H9 (cell line): Measurements from ENCODE around the gene JAML. TPM values are rescaled to one million over a fixed set of nuclear protein-coding genes. Genes with fewer than 3 reads are reported as not detected.

Experiments
- DNase-seq: peaks from one replicate; pipeline ENCODE4 v3.0.0-alpha.2; 2017
- H2AFZ ChIP-seq: one replicate; pipeline ENCODE4 v1.6.1; 2013; ENCODE audit warnings: mild to moderate bottlenecking, low read length, control low read depth, moderate library complexity
- H2AK5ac ChIP-seq: 2 replicates; pipeline ENCODE4 v1.6.1; 2013; ENCODE audit warnings: low read length, control low read depth, mixed read lengths; ENCODE audit not compliant: insufficient read length
- H2BK120ac ChIP-seq: one replicate; pipeline ENCODE4 v1.6.1; 2013; ENCODE audit warnings: low read depth, mild to moderate bottlenecking, low read length, control low read depth, inconsistent platforms; ENCODE audit not compliant: poor library complexity, severe bottlenecking
- H2BK12ac ChIP-seq: 2 replicates; pipeline ENCODE4 v1.6.1; 2013; ENCODE audit warnings: low read length, control low read depth, mixed read lengths, low read depth; ENCODE audit not compliant: insufficient read length
- H2BK15ac ChIP-seq: 2 replicates; pipeline ENCODE4 v1.6.1; 2013; ENCODE audit warnings: low read depth, low read length, control low read depth
- H2BK20ac ChIP-seq: one replicate; pipeline ENCODE4 v1.6.1; 2013; ENCODE audit warnings: low read depth, mild to moderate bottlenecking, low read length, control low read depth, inconsistent platforms; ENCODE audit not compliant: poor library complexity, severe bottlenecking
- H2BK5ac ChIP-seq: 2 replicates; pipeline ENCODE4 v1.6.1; 2013; ENCODE audit warnings: low read length, control low read depth, mixed read lengths; ENCODE audit not compliant: insufficient read length
- H3K14ac ChIP-seq: 2 replicates; pipeline ENCODE4 v1.6.1; 2013; ENCODE audit warnings: low read length, control low read depth; ENCODE audit not compliant: insufficient read depth
- H3K18ac ChIP-seq: 2 replicates; pipeline ENCODE4 v1.6.1; 2013; ENCODE audit warnings: low read depth, mild to moderate bottlenecking, mixed read lengths, low read length, control low read depth; ENCODE audit not compliant: insufficient read length
- H3K23ac ChIP-seq: 2 replicates; pipeline ENCODE4 v1.6.1; 2013; ENCODE audit warnings: low read length, control low read depth, mixed read lengths, low read depth; ENCODE audit not compliant: insufficient read length
- H3K23me2 ChIP-seq: 2 replicates; pipeline ENCODE4 v1.6.1; 2013; ENCODE audit warnings: low read depth, mild to moderate bottlenecking, mixed read lengths, low read length, control low read depth; ENCODE audit not compliant: insufficient read length, poor library complexity, severe bottlenecking
- H3K27ac ChIP-seq: 2 replicates; pipeline ENCODE4 v1.5.1; 2013; ENCODE audit warnings: low read length, control low read depth, mixed read lengths, low read depth; ENCODE audit not compliant: insufficient read length
- H3K27me3 ChIP-seq: 2 replicates; pipeline ENCODE4 v1.6.1; 2013; ENCODE audit warnings: low read length, control low read depth, inconsistent platforms; ENCODE audit not compliant: insufficient read depth
- H3K4ac ChIP-seq: 2 replicates; pipeline ENCODE4 v1.6.1; 2013; ENCODE audit warnings: low read depth, mild to moderate bottlenecking, control low read depth, inconsistent platforms, low read length, moderate library complexity
- H3K4me1 ChIP-seq: 2 replicates; pipeline ENCODE4 v1.6.1; 2013; ENCODE audit warnings: low read length, control low read depth, inconsistent platforms; ENCODE audit not compliant: insufficient read depth
- H3K4me2 ChIP-seq: 2 replicates; pipeline ENCODE4 v1.6.1; 2013; ENCODE audit warnings: low read length, control low read depth, mixed read lengths; ENCODE audit not compliant: insufficient read length, insufficient read depth
- H3K56ac ChIP-seq: 2 replicates; pipeline ENCODE4 v1.6.1; 2013; ENCODE audit warnings: low read depth, mild to moderate bottlenecking, mixed read lengths, low read length, control low read depth; ENCODE audit not compliant: insufficient read length
- H3K79me1 ChIP-seq: 2 replicates; pipeline ENCODE4 v1.6.1; 2013; ENCODE audit warnings: low read depth, mild to moderate bottlenecking, moderate library complexity, low read length, control low read depth, inconsistent platforms; ENCODE audit not compliant: insufficient read depth, poor library complexity, severe bottlenecking
- H3K79me2 ChIP-seq: 2 replicates; pipeline ENCODE4 v1.6.1; 2013; ENCODE audit warnings: low read length, control low read depth, inconsistent platforms; ENCODE audit not compliant: insufficient read depth
- H3K9ac ChIP-seq: 2 replicates; pipeline ENCODE4 v1.6.1; 2013; ENCODE audit warnings: low read length, control low read depth, mixed read lengths; ENCODE audit not compliant: insufficient read length; ENCODE audit errors: extremely low read depth
- H3K9me3 ChIP-seq: one replicate; pipeline ENCODE4 v1.6.1; 2013; ENCODE audit warnings: low read depth, low read length, inconsistent platforms; ENCODE audit not compliant: control insufficient read depth
- H3T11ph ChIP-seq: one replicate; pipeline ENCODE4 v1.6.1; 2013; ENCODE audit warnings: mild to moderate bottlenecking, low read length, control low read depth, inconsistent platforms
- H4K20me1 ChIP-seq: one replicate; pipeline ENCODE4 v1.6.1; 2013; ENCODE audit not compliant: control insufficient read depth, insufficient read length, insufficient read depth
- H4K5ac ChIP-seq: 2 replicates; pipeline ENCODE4 v1.6.1; 2013; ENCODE audit warnings: low read depth, mild to moderate bottlenecking, mixed read lengths, low read length, control low read depth; ENCODE audit not compliant: insufficient read length
- H4K8ac ChIP-seq: replicated peaks from 2 replicates; pipeline ENCODE4 v1.6.1; 2013; ENCODE audit warnings: low read length, control low read depth, mixed read lengths, low read depth; ENCODE audit not compliant: insufficient read length
- H4K91ac ChIP-seq: 2 replicates; pipeline ENCODE4 v1.6.1; 2013; ENCODE audit warnings: low read depth, mild to moderate bottlenecking, moderate library complexity, mixed read lengths, low read length, control low read depth; ENCODE audit not compliant: insufficient read length
- H3K27ac Mint-ChIP-seq, 3 experiments: 2 replicates in 2 of 3; 3 replicates in 1 of 3; pipeline ENCODE4 v1.8.0; 2020 to 2021; ENCODE audit warnings: mixed read lengths in 3 of 3, mild to moderate bottlenecking in 1 of 3, moderate library complexity in 1 of 3
- H3K27me3 Mint-ChIP-seq: 2 replicates; pipeline ENCODE4 v1.8.0; 2021; ENCODE audit warnings: low read depth, mild to moderate bottlenecking, moderate library complexity, mixed read lengths
- H3K36me3 Mint-ChIP-seq, 3 experiments: 2 replicates in 2 of 3; 3 replicates in 1 of 3; pipeline ENCODE4 v1.8.0; 2020 to 2021; ENCODE audit warnings: low read depth in 3 of 3, mixed read lengths in 3 of 3; ENCODE audit not compliant: insufficient read depth in 1 of 3
- H3K4me1 Mint-ChIP-seq, 2 experiments: 2 replicates each; pipeline ENCODE4 v1.8.0; 2020; ENCODE audit warnings: mixed read lengths in 2 of 2
- H3K4me3 Mint-ChIP-seq, 2 experiments: 2 replicates in 1 of 2; 3 replicates in 1 of 2; pipeline ENCODE4 v1.8.0; 2020 to 2021; ENCODE audit warnings: mild to moderate bottlenecking in 2 of 2, mixed read lengths in 2 of 2, moderate library complexity in 1 of 2
- H3K9me3 Mint-ChIP-seq, 2 experiments: 2 replicates in 1 of 2; 3 replicates in 1 of 2; pipeline ENCODE4 v1.8.0; 2020; ENCODE audit warnings: mild to moderate bottlenecking in 2 of 2, mixed read lengths in 2 of 2, moderate library complexity in 1 of 2
- CTCF ChIP-seq: fragments of 200-600 bp; sonication (generic); conservative IDR thresholded peaks from 3 replicates; pipeline ENCODE4 v1.8.0; 2021; ENCODE audit warnings: antibody characterized with exemption, mild to moderate bottlenecking
- WGBS: extraction: QIAGEN DNeasy Blood & Tissue Kit; methylation state at CpG from one replicate; pipeline ENCODE4 v1.1.7; 2013; ENCODE audit warnings: missing lambda C conversion rate, low lambda C conversion rate, mixed read lengths; ENCODE audit not compliant: insufficient read length; ENCODE audit errors: extremely low coverage; 5-methylcytosine and 5-hydroxymethylcytosine counted together
- total RNA-seq: library from RNA; stranded (reverse); gene quantifications from 2 replicates; pipeline ENCODE4 v1.2.1, GENCODE V29; 2021

The JAML gene
- total RNA-seq, 1 experiment from 2014 or later = 0.48 TPM

GRCh38 chr11:118175993-118176777, 48.6 kb downstream of the JAML start, which contains the start of gene SCN2B:
TSS of gene SCN2B (minus strand) at chr11:118176639. CDS start at chr11:118176431, 208 bp downstream.
- Histone ChIP-seq H3K14ac (peak within 1 kb of the TSS; percentile 19; the same call in 1 of the 2 replicates), H3K23ac (no peak within 1 kb of the TSS), H2BK20ac (no peak within 1 kb of the TSS), H3K27me3 (peaks cover 19% of the 10 kb centered on the region; the same call in 1 of the 2 replicates), H2AK5ac (no peak within 1 kb of the TSS), H4K5ac (no peak within 1 kb of the TSS), H2BK5ac (no peak within 1 kb of the TSS), H2BK120ac (no peak within 1 kb of the TSS), H2BK15ac (no peak within 1 kb of the TSS), H4K20me1 (no peaks in the 10 kb centered on the region), H3K23me2 (peaks cover 13% of the 10 kb centered on the region), H4K8ac (no peak within 1 kb of the TSS), H4K91ac (no peak within 1 kb of the TSS), H3K4me2 (peak within 1 kb of the TSS; percentile 90), H2AFZ (peak within 1 kb of the TSS; percentile 86), H3K27ac (no peak within 1 kb of the TSS), H3T11ph (no peak within 1 kb of the TSS), H3K9me3 (no peaks in the 10 kb centered on the region), H2BK12ac (no peak within 1 kb of the TSS), H3K9ac (peak within 1 kb of the TSS; percentile 10), H3K4ac (no peak within 1 kb of the TSS), H3K56ac (no peak within 1 kb of the TSS), H3K79me1 (no peaks in the 10 kb centered on the region), H3K18ac (no peak within 1 kb of the TSS), H3K79me2 (no peaks in the 10 kb centered on the region), H3K4me1 (peaks cover 6% of the 10 kb centered on the region; the same call in 1 of the 2 replicates)
- no peak for TF ChIP-seq CTCF
- Mint-ChIP-seq H3K4me1 (peaks cover 39 to 43% of the 10 kb centered on the region in 2 experiments), H3K4me3 (peak within 1 kb of the TSS; percentile 59 to 86), H3K27me3 (peaks cover 61% of the 10 kb centered on the region), H3K36me3 (no peaks in the 10 kb centered on the region), H3K27ac (no peak within 1 kb of the TSS; a peak in 1 of 7 replicates), H3K9me3 (no peaks in the 10 kb centered on the region; a peak in 1 of 5 replicates)
- WGBS = no CpG with 5 or more reads among the region's 14 CpGs
- no peak for DNase-seq
